BLaER1 (cell line): ENCODE data around the gene EXOC6B.

Experiments
- H3K27ac ChIP-seq: shearing (Covaris generic); formaldehyde crosslinking; 2 replicates; pipeline ENCODE4 v1.8.1; 2022
- H3K27me3 ChIP-seq: shearing (Covaris generic); formaldehyde crosslinking; 2 replicates; pipeline ENCODE4 v1.8.1; 2022
- H3K36me3 ChIP-seq: shearing (Covaris generic); formaldehyde crosslinking; 2 replicates; pipeline ENCODE4 v1.8.1; 2022
- H3K4me1 ChIP-seq: shearing (Covaris generic); formaldehyde crosslinking; 2 replicates; pipeline ENCODE4 v1.8.1; 2022
- H3K4me2 ChIP-seq: shearing (Covaris generic); formaldehyde crosslinking; 2 replicates; pipeline ENCODE4 v1.8.1; 2022
- H3K4me3 ChIP-seq: shearing (Covaris generic); formaldehyde crosslinking; 2 replicates; pipeline ENCODE4 v1.8.1; 2022
- H3K9ac ChIP-seq: shearing (Covaris generic); formaldehyde crosslinking; 2 replicates; pipeline ENCODE4 v1.8.1; 2022
- H3K9me3 ChIP-seq: shearing (Covaris generic); formaldehyde crosslinking; 2 replicates; pipeline ENCODE4 v1.8.1; 2022
- H4K20me1 ChIP-seq: shearing (Covaris generic); formaldehyde crosslinking; 2 replicates; pipeline ENCODE4 v1.8.1; 2022
- Cebpa-rat ChIP-seq: shearing (Covaris generic); IDR thresholded peaks from 2 replicates; pipeline ENCODE4 v1.8.1; 2022

The EXOC6B gene

DNA sequence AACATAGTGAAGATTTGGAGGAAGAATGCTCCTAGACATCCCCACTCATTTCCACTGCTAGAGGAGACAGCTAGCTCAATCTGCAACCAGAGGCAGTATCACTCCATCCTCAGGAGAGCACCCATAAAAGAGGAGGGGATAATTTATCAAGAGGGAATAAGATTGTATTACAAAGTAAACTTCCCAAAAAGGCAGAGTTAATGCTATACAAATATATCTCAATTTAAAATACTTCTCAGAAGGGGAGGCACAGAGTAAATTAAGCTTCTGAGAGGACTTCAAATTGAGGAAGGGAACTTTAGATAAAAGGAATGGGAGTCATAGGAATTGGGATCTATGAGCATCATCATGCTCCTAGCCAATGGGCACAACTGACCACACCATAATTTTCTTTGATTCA lies 29.1 kb downstream of the EXOC6B start:
- H3K9me3 ChIP-seq, result no peaks in the 10 kb centered on the region
- no peaks in the 10 kb centered on the region for H3K27me3 ChIP-seq
- H3K36me3 ChIP-seq, result no peaks in the 10 kb centered on the region
- no peak overlapping the region for H3K27ac ChIP-seq
- H3K9ac ChIP-seq, result no peak overlapping the region
- H4K20me1 ChIP-seq, result no peaks in the 10 kb centered on the region
- H3K4me1 ChIP-seq, result no peaks in the 10 kb centered on the region
- no peak for TF ChIP-seq Cebpa-rat
- no peak overlapping the region for H3K4me2 ChIP-seq
- H3K4me3 ChIP-seq, result no peak overlapping the region

DNA sequence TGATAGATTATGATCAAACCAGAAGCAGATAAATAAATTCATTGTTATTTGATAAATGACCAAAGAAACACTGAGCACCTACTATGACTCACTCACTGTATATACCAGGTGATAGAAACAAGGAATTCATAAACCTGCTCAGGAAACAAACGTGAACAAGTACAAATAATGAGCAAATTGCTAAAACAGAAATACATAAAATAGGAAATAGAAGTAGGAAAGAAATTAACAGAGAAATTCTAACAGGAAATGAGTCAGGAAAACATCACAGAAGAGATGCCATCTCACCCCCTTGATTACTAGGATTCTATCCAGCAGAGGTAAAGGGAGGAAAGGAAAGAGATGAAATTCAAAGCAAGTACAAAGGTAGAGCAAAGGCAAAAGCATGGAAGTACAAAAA lies 31.3 kb downstream of the EXOC6B start:
- Histone ChIP-seq H3K9ac (no peak overlapping the region), H3K27me3 (no peaks in the 10 kb centered on the region), H3K36me3 (no peaks in the 10 kb centered on the region), H3K9me3 (no peaks in the 10 kb centered on the region), H3K4me1 (no peaks in the 10 kb centered on the region), H3K4me3 (no peak overlapping the region), H3K27ac (no peak overlapping the region), H4K20me1 (no peaks in the 10 kb centered on the region), H3K4me2 (no peak overlapping the region)
- no peak for TF ChIP-seq Cebpa-rat

DNA sequence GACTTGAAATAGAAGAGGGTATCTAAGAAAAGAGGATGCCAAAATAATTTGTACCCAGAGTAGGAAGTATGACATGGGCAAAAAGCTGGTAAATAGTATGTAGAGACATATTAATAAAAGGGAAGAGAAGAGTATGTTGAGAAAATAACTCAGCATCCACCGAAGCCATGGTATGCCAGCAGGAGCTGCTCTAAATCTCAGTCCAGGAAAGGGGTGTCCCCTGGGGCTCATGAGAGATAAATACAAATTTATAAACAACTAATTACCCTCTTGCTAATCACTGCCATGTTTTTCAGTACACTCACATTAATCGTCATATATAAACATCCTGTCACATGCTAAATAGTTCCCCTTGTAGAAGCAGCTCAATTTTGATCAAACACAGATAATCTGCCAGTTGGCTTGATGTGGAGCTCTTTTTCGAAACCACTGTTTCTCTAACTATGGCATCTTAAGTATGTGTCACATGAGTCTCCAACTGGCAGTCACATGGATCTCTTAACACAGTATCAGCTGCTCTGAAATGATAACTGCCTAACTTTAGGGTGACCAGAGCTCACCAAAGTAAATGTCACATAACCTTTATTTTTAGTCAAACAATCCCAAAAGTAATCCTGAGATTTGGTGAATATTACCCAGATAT lies 31.9 kb downstream of the EXOC6B start:
- TF ChIP-seq Cebpa-rat, result no peak
- H3K9me3 ChIP-seq, result no peaks in the 10 kb centered on the region
- no peaks in the 10 kb centered on the region for H3K4me1 ChIP-seq
- H4K20me1 ChIP-seq, result no peaks in the 10 kb centered on the region
- no peaks in the 10 kb centered on the region for H3K27me3 ChIP-seq
- no peak overlapping the region for H3K27ac ChIP-seq
- no peak overlapping the region for H3K9ac ChIP-seq
- no peak overlapping the region for H3K4me3 ChIP-seq
- H3K36me3 ChIP-seq, result no peaks in the 10 kb centered on the region
- H3K4me2 ChIP-seq, result no peak overlapping the region

DNA sequence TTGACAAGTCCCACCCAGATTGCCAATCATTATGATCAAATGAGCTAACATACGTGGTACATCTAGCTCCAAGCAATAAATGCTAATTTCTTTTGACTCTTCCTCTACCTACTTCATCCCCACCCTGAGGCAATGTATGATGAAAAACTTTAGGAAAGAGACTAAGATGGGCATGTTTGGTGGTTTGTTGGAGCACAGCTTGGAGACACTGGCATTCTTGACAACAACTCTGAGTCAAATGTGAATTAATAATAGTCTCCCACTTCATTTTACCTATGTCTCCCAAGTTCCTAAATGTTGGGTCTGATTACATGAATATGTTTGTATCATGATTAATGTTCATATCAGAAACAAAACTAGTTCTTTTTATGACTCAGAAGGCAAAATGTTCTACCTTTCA lies 36.6 kb downstream of the EXOC6B start:
- Histone ChIP-seq H3K9ac (no peak overlapping the region), H3K4me2 (no peak overlapping the region), H3K27me3 (no peaks in the 10 kb centered on the region), H3K4me3 (no peak overlapping the region), H3K4me1 (no peaks in the 10 kb centered on the region), H3K27ac (no peak overlapping the region), H4K20me1 (no peaks in the 10 kb centered on the region), H3K36me3 (no peaks in the 10 kb centered on the region), H3K9me3 (peaks cover 16% of the 10 kb centered on the region)
- TF ChIP-seq Cebpa-rat, result no peak

DNA sequence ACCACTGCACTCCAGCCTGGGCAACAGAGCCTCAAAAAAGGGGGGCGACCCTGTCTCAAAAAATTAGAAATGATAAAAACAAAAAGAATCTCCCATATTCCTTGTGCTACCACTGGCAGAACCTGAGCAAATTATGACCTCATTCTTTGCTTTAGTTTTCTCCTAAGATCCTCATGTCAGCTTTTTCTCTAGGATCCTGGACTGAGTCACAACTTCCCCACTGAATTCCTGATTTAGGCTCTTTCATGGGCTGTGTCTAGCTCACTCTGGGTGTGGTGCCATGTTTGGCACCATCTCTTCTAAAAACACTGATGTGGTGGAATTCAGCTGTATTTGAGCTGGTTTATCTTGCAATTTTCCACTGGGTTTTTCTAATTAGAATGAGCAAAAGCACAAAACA lies 37.1 kb downstream of the EXOC6B start:
- no peak for TF ChIP-seq Cebpa-rat
- H3K9me3 ChIP-seq, result peaks cover 21% of the 10 kb centered on the region
- H3K27ac ChIP-seq, result no peak overlapping the region
- no peaks in the 10 kb centered on the region for H3K36me3 ChIP-seq
- H3K9ac ChIP-seq, result no peak overlapping the region
- no peaks in the 10 kb centered on the region for H4K20me1 ChIP-seq
- no peaks in the 10 kb centered on the region for H3K4me1 ChIP-seq
- H3K4me3 ChIP-seq, result no peak overlapping the region
- no peak overlapping the region for H3K4me2 ChIP-seq
- H3K27me3 ChIP-seq, result no peaks in the 10 kb centered on the region

DNA sequence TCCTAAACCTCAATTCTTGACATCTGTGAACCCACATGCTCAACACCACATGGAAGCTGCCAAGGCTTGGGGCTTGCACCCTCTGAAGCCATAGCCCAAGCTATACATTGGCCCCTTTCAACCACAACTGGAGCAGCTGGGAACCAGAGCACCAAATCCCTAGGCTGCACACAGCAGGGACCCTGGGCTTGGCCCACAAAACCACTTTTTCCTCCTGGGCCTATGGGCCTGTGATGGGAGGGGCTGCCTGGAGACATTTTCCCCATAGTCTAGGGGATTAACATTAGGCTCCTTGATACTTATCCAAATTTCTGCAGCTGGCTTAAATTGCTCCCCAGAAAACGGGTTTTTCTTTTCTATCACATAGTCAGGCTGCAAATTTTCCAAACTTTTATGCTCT lies 40.3 kb downstream of the EXOC6B start:
- Histone ChIP-seq H3K36me3 (no peaks in the 10 kb centered on the region), H3K4me2 (no peak overlapping the region), H3K9ac (no peak overlapping the region), H3K27me3 (no peaks in the 10 kb centered on the region), H3K4me1 (no peaks in the 10 kb centered on the region), H3K4me3 (no peak overlapping the region), H3K9me3 (peaks cover 21% of the 10 kb centered on the region), H3K27ac (no peak overlapping the region), H4K20me1 (no peaks in the 10 kb centered on the region)
- no peak for TF ChIP-seq Cebpa-rat

DNA sequence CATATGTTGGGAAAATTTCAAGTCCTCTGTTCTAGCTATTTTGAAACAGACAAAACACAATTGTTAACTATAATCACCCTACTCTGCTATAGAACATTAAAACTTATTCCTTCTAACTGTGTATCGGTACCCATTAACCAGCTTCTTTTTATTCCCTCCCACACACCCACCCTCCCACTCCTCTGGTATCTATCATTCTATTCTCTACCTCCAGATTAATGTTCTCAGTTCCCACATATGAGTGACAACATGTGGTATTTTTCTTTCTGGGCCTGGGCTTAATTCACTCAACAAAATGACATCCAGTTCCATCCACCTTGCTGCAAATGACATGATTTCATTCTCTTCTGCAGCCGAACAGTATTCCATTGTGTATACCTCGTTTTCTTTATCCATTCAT lies 43.3 kb downstream of the EXOC6B start:
- Histone ChIP-seq H3K4me1 (no peaks in the 10 kb centered on the region), H3K27ac (no peak overlapping the region)
- TF ChIP-seq Cebpa-rat, result no peak

DNA sequence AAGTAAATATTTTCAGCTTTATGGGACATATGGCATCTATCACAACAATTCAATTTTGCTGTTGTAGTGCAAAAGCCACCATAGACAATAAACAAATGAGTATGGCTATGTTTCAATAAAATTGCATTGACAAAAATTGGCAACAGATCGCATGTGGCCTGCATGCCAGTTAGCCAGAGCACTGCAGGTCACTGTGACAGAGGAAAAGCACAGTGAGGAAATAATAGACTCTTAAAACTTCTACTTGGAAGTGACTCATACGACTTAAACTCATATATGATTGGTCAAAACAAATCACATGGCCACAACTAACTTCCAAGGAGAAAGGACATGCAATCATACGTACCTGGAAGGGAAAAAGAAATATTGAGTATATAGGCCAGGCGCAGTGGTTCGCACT lies 44.4 kb downstream of the EXOC6B start:
- no peaks in the 10 kb centered on the region for H3K36me3 ChIP-seq
- H3K4me3 ChIP-seq, result no peak overlapping the region
- H3K4me1 ChIP-seq, result no peaks in the 10 kb centered on the region
- H4K20me1 ChIP-seq, result no peaks in the 10 kb centered on the region
- no peak overlapping the region for H3K9ac ChIP-seq
- TF ChIP-seq Cebpa-rat, result no peak
- H3K27ac ChIP-seq, result no peak overlapping the region
- peaks cover 21% of the 10 kb centered on the region for H3K9me3 ChIP-seq
- no peak overlapping the region for H3K4me2 ChIP-seq
- H3K27me3 ChIP-seq, result no peaks in the 10 kb centered on the region

More for the DNA sequence above, 43.3 kb downstream of the EXOC6B start:
- H3K4me3 ChIP-seq, result no peak overlapping the region
- no peaks in the 10 kb centered on the region for H3K27me3 ChIP-seq
- H3K9ac ChIP-seq, result no peak overlapping the region
- no peaks in the 10 kb centered on the region for H4K20me1 ChIP-seq
- H3K36me3 ChIP-seq, result no peaks in the 10 kb centered on the region
- H3K9me3 ChIP-seq, result peaks cover 21% of the 10 kb centered on the region
- H3K4me2 ChIP-seq, result no peak overlapping the region

DNA sequence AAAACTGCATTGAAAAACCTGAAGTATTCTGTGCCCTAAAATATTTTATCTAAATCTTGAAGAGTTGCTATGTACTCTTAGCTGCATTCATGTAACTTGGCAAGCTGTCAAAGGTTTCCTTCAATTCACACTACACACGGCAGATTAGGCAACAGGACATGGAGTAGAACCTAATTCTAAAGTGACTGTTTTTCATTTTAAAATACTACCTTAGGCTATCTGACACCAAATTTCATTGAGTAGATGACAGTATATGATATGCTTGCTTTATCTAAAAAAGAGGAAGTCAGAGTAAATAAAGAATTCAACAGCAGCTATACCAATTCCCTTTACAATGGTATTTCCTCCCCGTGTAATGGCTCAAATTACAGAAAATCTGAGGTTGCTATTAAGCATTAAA lies 45.4 kb downstream of the EXOC6B start:
- no peak overlapping the region for H3K4me3 ChIP-seq
- no peak for TF ChIP-seq Cebpa-rat
- H3K27me3 ChIP-seq, result no peaks in the 10 kb centered on the region
- peaks cover 17% of the 10 kb centered on the region for H3K9me3 ChIP-seq
- H3K36me3 ChIP-seq, result no peaks in the 10 kb centered on the region
- H4K20me1 ChIP-seq, result no peaks in the 10 kb centered on the region
- H3K4me2 ChIP-seq, result no peak overlapping the region
- no peaks in the 10 kb centered on the region for H3K4me1 ChIP-seq
- H3K9ac ChIP-seq, result no peak overlapping the region
- H3K27ac ChIP-seq, result no peak overlapping the region

DNA sequence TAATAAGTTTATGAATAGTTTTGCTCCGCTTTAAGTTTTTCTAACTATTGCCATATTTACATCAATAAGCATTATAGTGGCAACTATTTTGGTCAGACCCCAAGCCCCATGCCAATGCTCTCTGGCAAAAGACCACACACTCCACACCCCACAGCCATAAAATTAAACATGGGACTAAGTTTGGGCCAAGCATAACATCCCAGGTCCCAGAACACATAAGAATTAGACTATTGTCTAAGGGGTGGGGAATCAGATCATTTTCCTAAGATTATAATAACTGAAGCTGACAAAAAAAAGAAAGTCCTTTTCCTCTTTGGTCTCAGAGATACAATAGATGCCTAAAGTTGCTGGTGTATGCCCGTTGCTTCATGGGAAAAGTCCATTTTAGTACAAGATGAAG lies 46.3 kb downstream of the EXOC6B start:
- Histone ChIP-seq H3K4me2 (no peak overlapping the region), H3K27me3 (no peaks in the 10 kb centered on the region), H3K27ac (no peak overlapping the region), H3K4me3 (no peak overlapping the region), H3K36me3 (no peaks in the 10 kb centered on the region), H3K9ac (no peak overlapping the region), H3K4me1 (no peaks in the 10 kb centered on the region), H4K20me1 (no peaks in the 10 kb centered on the region), H3K9me3 (peaks cover 7% of the 10 kb centered on the region)
- no peak for TF ChIP-seq Cebpa-rat

DNA sequence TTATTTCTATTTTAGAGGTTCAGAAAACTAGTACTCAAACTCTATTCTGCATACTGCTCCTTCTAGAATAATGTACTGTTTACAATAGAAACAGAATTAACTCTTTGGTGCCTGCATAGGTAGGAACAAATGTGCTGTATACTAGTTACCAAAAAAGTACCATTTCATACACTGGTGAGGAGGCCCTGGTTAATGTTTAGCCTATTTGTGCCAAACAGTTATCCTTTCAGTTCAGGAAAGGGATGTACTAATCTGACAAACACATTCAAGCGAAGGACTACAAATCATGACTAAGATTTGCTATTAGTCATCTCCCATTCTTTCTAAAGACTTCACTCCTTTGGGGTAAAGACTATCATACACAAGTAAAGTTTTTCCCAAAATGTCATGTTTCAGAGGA lies 47.4 kb downstream of the EXOC6B start:
- Histone ChIP-seq H3K9ac (no peak overlapping the region), H3K27ac (no peak overlapping the region), H3K4me1 (no peaks in the 10 kb centered on the region), H3K9me3 (no peaks in the 10 kb centered on the region), H3K36me3 (no peaks in the 10 kb centered on the region), H4K20me1 (no peaks in the 10 kb centered on the region), H3K4me3 (no peak overlapping the region), H3K4me2 (no peak overlapping the region), H3K27me3 (no peaks in the 10 kb centered on the region)
- TF ChIP-seq Cebpa-rat, result no peak
